ENCODE measurements around the gene EPB41L1. TPM values are rescaled to one million over a fixed set of nuclear protein-coding genes. Genes with fewer than 3 reads are reported as not detected.

Gene EPB41L1
- total RNA-seq = 230 TPM
- polyA plus RNA-seq (ENCODE audit: insufficient read depth, low read depth, low replicate concordance) = 53.2 TPM
- long read RNA-seq, donor 1, partial matches to known transcripts = 12 of 12 reads
- long read RNA-seq, donor 1, other reads (novel, unspliced or antisense) = 0 of 12 reads
- long read RNA-seq, donor 2, full-length matches to known transcripts = 1 of 1 reads
- long read RNA-seq, donor 2, partial matches to known transcripts = 0 of 1 reads
- long read RNA-seq, donor 2, other reads (novel, unspliced or antisense) = 0 of 1 reads
- long read RNA-seq, donor 3 = 0 reads
- long read RNA-seq, donor 4, partial matches to known transcripts = 0 of 1 reads
- long read RNA-seq, donor 4, other reads (novel, unspliced or antisense) = 0 of 1 reads
- long read RNA-seq, donor 5 = 0 reads
- long read RNA-seq, donor 6 = 0 reads
- long read RNA-seq, donor 7, full-length matches to known transcripts = 1 of 74 reads
- long read RNA-seq, donor 7, partial matches to known transcripts = 21 of 74 reads
- long read RNA-seq, donor 7, other reads (novel, unspliced or antisense) = 52 of 74 reads
- long read RNA-seq, donor 8 = 0 reads
- long read RNA-seq, donor 9 = 0 reads
- long read RNA-seq, donor 10, partial matches to known transcripts = 22 of 22 reads
- long read RNA-seq, donor 10, other reads (novel, unspliced or antisense) = 0 of 22 reads

DNA sequence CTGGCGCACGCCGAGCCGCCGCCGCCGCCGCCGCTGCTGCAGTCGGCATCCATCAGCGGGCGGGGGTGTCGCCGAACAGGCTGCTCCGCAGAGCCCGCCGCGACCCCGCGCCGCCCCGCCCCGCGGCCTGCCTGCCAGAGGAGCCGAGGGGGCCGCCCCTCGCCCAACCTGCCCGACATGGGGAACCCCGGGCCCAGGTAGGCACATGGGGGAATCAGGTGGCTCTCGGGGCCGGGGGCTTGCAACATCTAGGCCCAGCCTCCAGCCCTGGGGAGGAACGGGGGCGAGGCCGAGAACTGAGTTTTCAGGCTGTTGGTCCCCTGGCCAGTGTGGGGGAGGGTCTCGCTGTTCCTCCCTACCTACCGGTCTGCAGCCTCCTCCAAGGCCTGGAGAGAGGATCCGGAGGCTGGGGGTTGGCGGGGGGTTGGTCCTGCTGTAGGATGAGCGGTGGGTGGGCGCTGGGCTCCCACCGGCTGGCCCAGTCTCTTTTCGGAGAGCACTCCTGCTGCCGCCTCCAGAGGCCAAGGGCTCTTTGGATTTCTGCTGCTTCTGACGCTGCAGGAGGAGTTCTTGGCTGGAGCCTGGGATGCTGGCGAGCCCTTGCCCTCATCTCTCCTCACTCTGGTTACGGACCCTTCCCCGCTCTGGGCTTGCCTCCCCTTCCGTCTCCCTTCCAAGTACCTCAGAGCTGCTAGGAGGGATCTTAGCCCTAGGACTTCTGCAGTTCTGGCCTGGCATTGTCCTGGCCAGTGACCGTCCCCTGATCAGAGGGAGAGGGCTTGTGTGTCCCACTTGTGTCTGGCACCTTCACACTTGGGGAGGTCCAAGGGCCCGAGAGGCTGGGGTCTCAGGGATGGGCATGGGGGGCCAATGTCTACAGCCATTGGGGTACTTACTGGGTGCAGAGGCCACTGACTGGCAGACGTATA lies at the start of gene EPB41L1:
Gene EPB41L1, plus strand, starts transcription at position 41 of the 929 bp plus-strand sequence. CDS start 19,038 bp downstream, outside the sequence.
- peak within 1 kb of the TSS; percentile 88 to 90 for H3K27ac ChIP-seq (ENCODE audit: low read depth in 2 of 2, low read length in 2 of 2)

DNA sequence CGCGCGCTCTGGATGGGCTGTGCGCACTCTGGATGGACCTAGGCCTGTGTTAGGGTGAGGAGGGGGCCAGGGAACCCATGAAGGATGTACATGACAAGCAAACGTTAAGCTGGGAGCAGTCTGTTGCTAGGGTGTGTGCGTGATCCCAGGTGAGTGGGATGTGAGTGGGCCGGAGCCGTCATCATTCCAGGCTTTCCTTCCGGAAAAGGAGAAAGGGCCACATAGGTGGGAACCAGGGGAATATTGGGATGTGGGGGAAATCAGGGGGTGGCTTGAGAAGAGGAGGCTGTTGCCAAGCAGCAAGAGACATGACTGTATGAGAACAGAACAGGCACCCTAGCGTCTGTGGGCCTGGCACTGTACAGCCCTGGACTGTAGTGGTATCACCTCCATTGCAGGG lies 49.7 kb upstream of the EPB41L1 start:
- Histone ChIP-seq H3K27ac (ENCODE audit: low read depth in 2 of 2, low read length in 2 of 2) (peak overlapping the region; percentile 96), H3K4me3 (ENCODE audit: low read length in 3 of 3) (no peak overlapping the region), H3K9ac (ENCODE audit: low read length in 3 of 3) (peak overlapping the region in 2 of 3 donors; percentile 27 to 79), H3K9me3 (ENCODE audit: control insufficient read depth in 2 of 3, insufficient read depth in 1 of 3, low read length in 3 of 3) (no peaks in the 10 kb centered on the region), H3K27me3 (ENCODE audit: control insufficient read depth, insufficient read depth, low read length) (no peaks in the 10 kb centered on the region), H3K4me1 (ENCODE audit: control insufficient read depth in 2 of 3, insufficient read depth in 2 of 3, low read depth in 1 of 3, low read length in 3 of 3) (peaks cover 2 to 69% (median 44%) of the 10 kb centered on the region in 3 donors), H3K36me3 (ENCODE audit: control insufficient read depth in 2 of 3, insufficient read depth in 3 of 3, low read length in 3 of 3) (no peaks in the 10 kb centered on the region)
- TF ChIP-seq, protein P1, sequence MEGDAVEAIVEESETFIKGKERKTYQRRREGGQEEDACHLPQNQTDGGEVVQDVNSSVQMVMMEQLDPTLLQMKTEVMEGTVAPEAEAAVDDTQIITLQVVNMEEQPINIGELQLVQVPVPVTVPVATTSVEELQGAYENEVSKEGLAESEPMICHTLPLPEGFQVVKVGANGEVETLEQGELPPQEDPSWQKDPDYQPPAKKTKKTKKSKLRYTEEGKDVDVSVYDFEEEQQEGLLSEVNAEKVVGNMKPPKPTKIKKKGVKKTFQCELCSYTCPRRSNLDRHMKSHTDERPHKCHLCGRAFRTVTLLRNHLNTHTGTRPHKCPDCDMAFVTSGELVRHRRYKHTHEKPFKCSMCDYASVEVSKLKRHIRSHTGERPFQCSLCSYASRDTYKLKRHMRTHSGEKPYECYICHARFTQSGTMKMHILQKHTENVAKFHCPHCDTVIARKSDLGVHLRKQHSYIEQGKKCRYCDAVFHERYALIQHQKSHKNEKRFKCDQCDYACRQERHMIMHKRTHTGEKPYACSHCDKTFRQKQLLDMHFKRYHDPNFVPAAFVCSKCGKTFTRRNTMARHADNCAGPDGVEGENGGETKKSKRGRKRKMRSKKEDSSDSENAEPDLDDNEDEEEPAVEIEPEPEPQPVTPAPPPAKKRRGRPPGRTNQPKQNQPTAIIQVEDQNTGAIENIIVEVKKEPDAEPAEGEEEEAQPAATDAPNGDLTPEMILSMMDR (IDR thresholded peaks at IDR 0.05; ENCODE audit: borderline replicate concordance, extremely low read depth, insufficient read depth) = no peak
- no peak for FAIRE-seq
- no peak for DNase-seq
- intact Hi-C loops (cut with DNase I) = no loop called here

More for the DNA sequence above, at the start of gene EPB41L1:
- DNase-seq = peak; percentile 68 to 87 (median 73)
- Histone ChIP-seq H3K27me3 (ENCODE audit: control insufficient read depth, insufficient read depth, low read length) (no peaks in the 10 kb centered on the region), H3K36me3 (ENCODE audit: control insufficient read depth in 2 of 3, insufficient read depth in 3 of 3, low read length in 3 of 3) (no peaks in the 10 kb centered on the region), H3K4me1 (ENCODE audit: control insufficient read depth in 2 of 3, insufficient read depth in 2 of 3, low read depth in 1 of 3, low read length in 3 of 3) (peaks cover 2 to 51% (median 49%) of the 10 kb centered on the region in 3 donors), H3K9ac (ENCODE audit: low read length in 3 of 3) (peak within 1 kb of the TSS; percentile 25 to 85 (median 56)), H3K9me3 (ENCODE audit: control insufficient read depth in 2 of 3, insufficient read depth in 1 of 3, low read length in 3 of 3) (no peaks in the 10 kb centered on the region), H3K4me3 (ENCODE audit: low read length in 3 of 3) (peak within 1 kb of the TSS; percentile 32 to 74 (median 72))
- TF ChIP-seq, protein P1 (IDR thresholded peaks at IDR 0.05; ENCODE audit: borderline replicate concordance, extremely low read depth, insufficient read depth) = no peak
- intact Hi-C loops (cut with DNase I) = no loop called here
- FAIRE-seq = no peak

DNA sequence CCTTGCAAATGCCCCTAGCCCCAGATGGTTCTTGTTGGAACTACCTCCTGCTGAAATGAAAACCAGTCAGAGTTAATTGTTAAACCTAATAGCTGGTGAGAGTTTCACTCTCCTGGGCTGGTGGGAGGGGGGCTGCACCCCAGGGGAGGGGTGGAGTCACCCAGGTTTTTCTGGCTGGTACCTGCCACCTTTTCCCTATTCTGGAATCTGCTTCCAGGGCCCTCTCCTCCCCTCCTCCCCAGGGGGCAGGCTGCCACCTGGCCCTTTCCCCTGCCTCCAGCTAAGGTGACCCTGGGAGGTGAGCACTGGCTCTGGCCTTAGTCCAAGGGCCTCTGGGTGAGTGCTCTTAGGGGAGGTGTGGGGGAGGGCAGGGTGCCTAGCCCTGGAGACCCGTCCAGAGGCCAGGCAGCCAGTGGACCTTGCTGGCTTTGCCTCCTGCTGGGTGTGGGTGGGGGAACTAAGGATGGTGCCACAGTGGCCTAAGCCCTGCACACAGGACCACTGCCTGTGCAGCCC lies 48.8 kb upstream of the EPB41L1 start:
- TF ChIP-seq, protein P1 (IDR thresholded peaks at IDR 0.05; ENCODE audit: borderline replicate concordance, extremely low read depth, insufficient read depth) = no peak
- Histone ChIP-seq H3K4me3 (ENCODE audit: low read length in 3 of 3) (no peak overlapping the region), H3K4me1 (ENCODE audit: control insufficient read depth in 2 of 3, insufficient read depth in 2 of 3, low read depth in 1 of 3, low read length in 3 of 3) (peaks cover 2 to 63% (median 43%) of the 10 kb centered on the region in 3 donors), H3K9me3 (ENCODE audit: control insufficient read depth in 2 of 3, insufficient read depth in 1 of 3, low read length in 3 of 3) (no peaks in the 10 kb centered on the region), H3K27ac (ENCODE audit: low read depth in 2 of 2, low read length in 2 of 2) (peak overlapping the region; percentile 96), H3K9ac (ENCODE audit: low read length in 3 of 3) (peak overlapping the region in 1 of 3 donors; percentile 79), H3K36me3 (ENCODE audit: control insufficient read depth in 2 of 3, insufficient read depth in 3 of 3, low read length in 3 of 3) (peaks cover 0 to 2% (median 0%) of the 10 kb centered on the region in 3 donors), H3K27me3 (ENCODE audit: control insufficient read depth, insufficient read depth, low read length) (no peaks in the 10 kb centered on the region)
- FAIRE-seq (no peak), DNase-seq (peak; percentile 82 to 97 (median 89))
- intact Hi-C loops (cut with DNase I) = no loop called here

Data from kidney (tissue), 22 donors.